Skin of body (tissue), 2 donors: ENCODE measurements around the gene TESK2. TPM values are rescaled to one million over a fixed set of nuclear protein-coding genes. Genes with fewer than 3 reads are reported as not detected.
"Not testable (repeated sequence)": the region's sequence is repeated elsewhere in the genome, so short reads cannot be mapped to it uniquely, and the experiment has no call there.

Source experiments
- DNase-seq: peaks from one replicate; lab custom pipeline; 2025; lab: John Stamatoyannopoulos, UW
- total RNA-seq: library from RNA; depleted of rRNA; stranded (reverse); fragments of >200 nt; gene quantifications from one replicate; pipeline ENCODE4 v1.2.3, GENCODE V29; 2014

The TESK2 gene
- total RNA-seq: 7.4 TPM

GRCh38 chr1:45490626-45491486 is at the start of gene TESK2:
Gene TESK2, minus strand, starts transcription at chr1:45491163. Its CDS starts 33,378 bp downstream, at chr1:45457785.
- peak; percentile 99 for DNase-seq

- no peak for DNase-seq
These were observed 45.9 kb upstream of the TESK2 start for GRCh38 chr1:45536886-45537285.

GRCh38 chr1:45535988-45536766 is 45.2 kb upstream of the TESK2 start:
- no peak for DNase-seq

GRCh38 chr1:45531873-45532272 is 40.9 kb upstream of the TESK2 start:
- no peak for DNase-seq

- no peak for DNase-seq
These were observed 39.7 kb upstream of the TESK2 start for GRCh38 chr1:45530632-45531135.

- no peak for DNase-seq
These were observed 35.2 kb upstream of the TESK2 start for GRCh38 chr1:45526135-45526644.

GRCh38 chr1:45523975-45524374 is 33.0 kb upstream of the TESK2 start:
- not testable (repeated sequence) for DNase-seq

GRCh38 chr1:45523516-45523915 is 32.6 kb upstream of the TESK2 start:
- not testable (repeated sequence) for DNase-seq

- no peak for DNase-seq
These were observed 31.6 kb upstream of the TESK2 start for GRCh38 chr1:45522324-45523104.

- DNase-seq: peak; percentile 94
These were observed 30.7 kb upstream of the TESK2 start, which contains the start of gene PRDX1 for GRCh38 chr1:45521413-45522323. Gene PRDX1, minus strand, starts transcription at chr1:45521884. Its CDS starts 2,841 bp downstream, at chr1:45519043.

- not testable (repeated sequence) for DNase-seq
These were observed 28.8 kb upstream of the TESK2 start for GRCh38 chr1:45519774-45520173.

GRCh38 chr1:45518910-45519309 is 27.9 kb upstream of the TESK2 start:
- no peak for DNase-seq

- DNase-seq: not testable (repeated sequence)
These were observed 27.4 kb upstream of the TESK2 start for GRCh38 chr1:45518366-45518765.

GRCh38 chr1:45516465-45516864 is 25.5 kb upstream of the TESK2 start:
- DNase-seq: no peak

GRCh38 chr1:45516036-45516435 is 25.1 kb upstream of the TESK2 start:
- DNase-seq: no peak

- not testable (repeated sequence) for DNase-seq
These were observed 22.7 kb upstream of the TESK2 start for GRCh38 chr1:45513532-45514260.

- no peak for DNase-seq
These were observed 21.7 kb upstream of the TESK2 start for GRCh38 chr1:45512641-45513054.

GRCh38 chr1:45510972-45511527 is 20.1 kb upstream of the TESK2 start:
- DNase-seq: no peak
